Myocyte (in vitro differentiated cells): ENCODE data around the gene SNX33. TPM values are rescaled to one million over a fixed set of nuclear protein-coding genes. Genes with fewer than 3 reads are reported as not detected.
"Not testable (repeated sequence)": the region's sequence is repeated elsewhere in the genome, so short reads cannot be mapped to it uniquely, and the experiment has no call there.

ENCODE experiments used
- DNase-seq: peaks from one replicate; pipeline ENCODE4 v3.0.0-alpha.2; 2012; ENCODE audit warnings: low read depth
- total RNA-seq: library from RNA; depleted of rRNA; stranded (reverse); fragments of >200 nt; gene quantifications from 2 replicates; pipeline ENCODE4 v1.2.3, GENCODE V29; 2014

The SNX33 gene
- total RNA-seq, 1 donor from 2014 or later, result 19.5 TPM

- DNase-seq, result not testable (repeated sequence)
Measured at GRCh38 chr15:75697974-75698747, 50.4 kb downstream of the SNX33 start.

GRCh38 chr15:75699517-75699916 is 51.8 kb downstream of the SNX33 start:
- not testable (repeated sequence) for DNase-seq

GRCh38 chr15:75699961-75700874 is 52.5 kb downstream of the SNX33 start:
- DNase-seq, result peak; percentile 88

- peak; percentile 59 for DNase-seq
Measured at GRCh38 chr15:75701071-75702003, 53.6 kb downstream of the SNX33 start.

- peak; percentile 56 for DNase-seq
Measured at GRCh38 chr15:75702436-75702835, 54.7 kb downstream of the SNX33 start.

- DNase-seq, result not testable (repeated sequence)
Measured at GRCh38 chr15:75703440-75704262, 55.9 kb downstream of the SNX33 start.

- no peak for DNase-seq
Measured at GRCh38 chr15:75704263-75704615, 56.5 kb downstream of the SNX33 start.

GRCh38 chr15:75704618-75705017 is 56.9 kb downstream of the SNX33 start:
- DNase-seq, result no peak

GRCh38 chr15:75705375-75705774 is 57.7 kb downstream of the SNX33 start:
- DNase-seq, result not testable (repeated sequence)

- no peak for DNase-seq
Measured at GRCh38 chr15:75705854-75706681, 58.4 kb downstream of the SNX33 start.

GRCh38 chr15:75706682-75706954 is 58.9 kb downstream of the SNX33 start:
- no peak for DNase-seq

- DNase-seq, result not testable (repeated sequence)
Measured at GRCh38 chr15:75709458-75709857, 61.7 kb downstream of the SNX33 start.

GRCh38 chr15:75710874-75711273 is 63.2 kb downstream of the SNX33 start:
- not testable (repeated sequence) for DNase-seq

- DNase-seq, result not testable (repeated sequence)
Measured at GRCh38 chr15:75711495-75711894, 63.8 kb downstream of the SNX33 start.

Other genes with a start within 250 kb of the SNX33 start
- gene SIN3A, start 196.2 kb upstream of the SNX33 start, total RNA-seq, result 22.7 and 23.8 TPM in 2 replicates
- 7.6 and 7.7 TPM in 2 replicates for gene PTPN9, start 68.6 kb upstream of the SNX33 start, total RNA-seq
- gene SNUPN, start 22.2 kb upstream of the SNX33 start, total RNA-seq, result 30.4 and 33.0 TPM in 2 replicates
- 127 and 146 TPM in 2 replicates for gene IMP3, start 7.7 kb upstream of the SNX33 start, total RNA-seq
- gene CSPG4, start 64.9 kb downstream of the SNX33 start, total RNA-seq, result 6.2 and 19.6 TPM in 2 replicates
- gene UBE2Q2, start 195.5 kb downstream of the SNX33 start, total RNA-seq, result 67.0 and 67.5 TPM in 2 replicates